WTC11 (cell line): ENCODE data around the gene TRNP1. TPM values are rescaled to one million over a fixed set of nuclear protein-coding genes. Genes with fewer than 3 reads are reported as not detected.

ENCODE experiments used
- ATAC-seq: fragments of 200-7000 bp; cut with Tn5 transposase; 2 replicates; pipeline ENCODE4 v1.10.0; 2021; ENCODE audit warnings: mild to moderate bottlenecking, moderate library complexity
- CTCF ChIA-PET: fragments of 300-600 bp; sonication (Branson Sonifier 250); formaldehyde crosslinking; loops from one replicate; lab custom pipeline; 2021; ENCODE audit warnings: antibody characterized with exemption; lab: Charles Lee
- POLR2A ChIA-PET: fragments of 350-600 bp; sonication (Branson Sonifier 250); formaldehyde crosslinking; loops from one replicate; lab custom pipeline; 2021; ENCODE audit warnings: antibody characterized with exemption; lab: Charles Lee
- DNase-seq: peaks from one replicate; pipeline ENCODE4 v3.0.0; 2021; ENCODE audit warnings: low spot score
- H3K27ac Mint-ChIP-seq: 2 replicates; pipeline ENCODE4 v1.8.0; 2021; ENCODE audit warnings: mixed read lengths
- H3K27me3 Mint-ChIP-seq: 2 replicates; pipeline ENCODE4 v1.8.0; 2021; ENCODE audit warnings: low read depth, mild to moderate bottlenecking, moderate library complexity, mixed read lengths
- H3K36me3 Mint-ChIP-seq: 2 replicates; pipeline ENCODE4 v1.8.0; 2021; ENCODE audit warnings: mixed read lengths
- H3K4me1 Mint-ChIP-seq: 2 replicates; pipeline ENCODE4 v1.8.0; 2022; ENCODE audit warnings: mixed read lengths
- H3K4me3 Mint-ChIP-seq: 2 replicates; pipeline ENCODE4 v1.8.0; 2021; ENCODE audit warnings: mild to moderate bottlenecking, moderate library complexity, mixed read lengths
- H3K9me3 Mint-ChIP-seq: 2 replicates; pipeline ENCODE4 v1.8.0; 2021; ENCODE audit warnings: mixed read lengths
- AFF4 ChIP-seq: sonication (generic); formaldehyde crosslinking; IDR thresholded peaks from 2 replicates; pipeline ENCODE4 v1.8.1; 2023; ENCODE audit warnings: mild to moderate bottlenecking, missing genetic modification reagents, borderline replicate concordance
- ATF1 ChIP-seq: sonication (generic); formaldehyde crosslinking; IDR thresholded peaks from 2 replicates; pipeline ENCODE4 v1.8.1; 2023; ENCODE audit warnings: mild to moderate bottlenecking, moderate library complexity, missing genetic modification reagents
- CTCF ChIP-seq: fragments of 200-600 bp; IDR thresholded peaks from 2 replicates; pipeline ENCODE4 v1.8.0; 2022; ENCODE audit warnings: antibody characterized with exemption
- ETV6 ChIP-seq: sonication (generic); formaldehyde crosslinking; IDR thresholded peaks from 2 replicates; pipeline ENCODE4 v1.8.1; 2022; ENCODE audit warnings: mild to moderate bottlenecking, missing genetic modification reagents
- FOXJ3 ChIP-seq: sonication (generic); formaldehyde crosslinking; IDR thresholded peaks from 2 replicates; pipeline ENCODE4 v1.9.0; 2021; ENCODE audit warnings: missing genetic modification reagents, mild to moderate bottlenecking, borderline replicate concordance
- FOXK1 ChIP-seq: sonication (generic); formaldehyde crosslinking; IDR thresholded peaks from 2 replicates; pipeline ENCODE4 v1.8.0; 2022; ENCODE audit warnings: mild to moderate bottlenecking, moderate library complexity, missing genetic modification reagents
- JAZF1 ChIP-seq: fragments of 250-450 bp; sonication (Bioruptor Pico); IDR thresholded peaks from 2 replicates; pipeline ENCODE4 v1.9.0; 2021; ENCODE audit warnings: moderate library complexity, mild to moderate bottlenecking, inconsistent platforms
- SOX15 ChIP-seq: fragments of 250-450 bp; sonication (Bioruptor Pico); IDR thresholded peaks from 2 replicates; pipeline ENCODE4 v1.9.0; 2021; ENCODE audit warnings: mild to moderate bottlenecking
- SP1 ChIP-seq: sonication (generic); formaldehyde crosslinking; conservative IDR thresholded peaks from 2 replicates; pipeline ENCODE4 v1.8.1; 2022; ENCODE audit warnings: missing genetic modification reagents
- ZBTB21 ChIP-seq: sonication (generic); formaldehyde crosslinking; IDR thresholded peaks from 2 replicates; pipeline ENCODE4 v1.8.1; 2023; ENCODE audit warnings: mild to moderate bottlenecking, missing genetic modification reagents, borderline replicate concordance
- ZNF263 ChIP-seq: sonication (generic); formaldehyde crosslinking; IDR thresholded peaks from 2 replicates; pipeline ENCODE4 v1.8.1; 2022; ENCODE audit warnings: low read depth, mild to moderate bottlenecking, moderate library complexity, missing genetic modification reagents
- ZNF317 ChIP-seq: sonication (generic); formaldehyde crosslinking; IDR thresholded peaks from 2 replicates; pipeline ENCODE4 v1.8.1; 2023; ENCODE audit warnings: low read depth, mild to moderate bottlenecking, moderate library complexity, missing genetic modification reagents, borderline replicate concordance
- ZNF416 ChIP-seq: fragments of 250-450 bp; sonication (Bioruptor Pico); IDR thresholded peaks from 2 replicates; pipeline ENCODE4 v1.9.0; 2021; ENCODE audit warnings: mild to moderate bottlenecking, inconsistent platforms
- total RNA-seq: library from RNA; stranded (reverse); gene quantifications from 3 replicates; pipeline ENCODE4 v1.2.3, GENCODE V29; 2021
- TF ChIP-seq, protein P1 (sequence below): fragments of 250-450 bp; sonication (Bioruptor Pico); IDR thresholded peaks from 2 replicates; pipeline ENCODE4 v2.1.2; 2022; ENCODE audit warnings: mild to moderate bottlenecking, moderate library complexity
- TF ChIP-seq, protein P2 (sequence below): sonication (generic); formaldehyde crosslinking; IDR thresholded peaks from 2 replicates; pipeline ENCODE4 v1.8.1; 2022; ENCODE audit warnings: mild to moderate bottlenecking, moderate library complexity, missing genetic modification reagents
- TF ChIP-seq, protein P3 (sequence below): sonication (generic); formaldehyde crosslinking; IDR thresholded peaks from 2 replicates; pipeline ENCODE4 v1.8.0; 2023; ENCODE audit warnings: missing genetic modification reagents, mild to moderate bottlenecking, borderline replicate concordance

The TRNP1 gene
- total RNA-seq, 1 experiment from 2014 or later: 37.6 TPM

DNA sequence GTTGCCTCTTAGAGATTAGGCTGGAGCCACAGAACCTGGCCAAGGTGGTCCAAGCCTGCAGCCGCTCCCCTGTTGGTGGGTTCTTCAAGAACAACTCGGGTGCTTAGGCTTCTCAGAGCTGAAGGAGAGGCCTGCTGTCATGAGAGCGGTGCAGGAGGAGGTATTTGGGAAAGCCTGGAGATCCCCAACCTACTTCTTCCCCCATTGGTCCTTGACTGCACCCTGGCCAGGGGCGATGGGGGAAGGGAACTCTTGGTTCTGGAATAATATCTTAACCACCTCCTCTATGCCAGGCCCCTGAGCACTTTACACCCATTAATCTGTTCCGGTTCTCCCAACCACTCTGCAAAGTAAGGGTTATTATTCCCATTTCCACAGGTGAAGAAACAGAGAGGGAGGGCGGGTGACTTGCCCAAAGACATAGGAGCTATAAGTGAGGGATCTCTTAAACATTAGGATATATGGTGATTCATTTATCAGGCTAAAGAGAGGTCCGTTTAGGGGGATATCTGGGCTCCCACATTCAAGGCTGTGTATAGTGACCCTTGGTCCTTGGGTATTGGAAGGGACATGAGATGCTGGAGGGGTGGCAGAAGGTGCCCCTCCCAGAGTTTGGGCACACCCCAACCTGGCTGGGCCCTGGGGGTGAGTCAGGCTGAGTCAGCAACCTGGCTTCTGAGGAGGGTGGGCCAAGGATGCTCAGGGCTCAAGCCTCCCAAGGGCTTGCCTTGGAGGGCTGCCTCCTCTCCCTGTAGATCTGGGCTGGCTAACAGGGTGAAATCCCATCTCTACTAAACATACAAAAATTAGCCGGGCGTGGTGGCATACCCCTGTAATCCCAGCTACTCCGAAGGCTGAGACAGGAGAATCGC lies 5.2 kb downstream of the TRNP1 start:
- POLR2A ChIA-PET: interaction anchor here (0.9 to 5.5 kb wide), 8 partner anchors 8 to 72 kb away, joined by 3 to 83 read pairs (median 8); partner anchors contain the start of gene TENT5B
- Mint-ChIP-seq H3K9me3 (no peaks in the 10 kb centered on the region), H3K27me3 (no peaks in the 10 kb centered on the region), H3K4me1 (peaks cover 83% of the 10 kb centered on the region), H3K27ac (peak overlapping the region; percentile 97), H3K36me3 (peaks cover 39% of the 10 kb centered on the region), H3K4me3 (peak overlapping the region; percentile 81)
- CTCF ChIA-PET: interaction anchor here (0.5 to 9.2 kb wide), 31 partner anchors 10 to 717 kb away, joined by 3 to 190 read pairs (median 4); partner anchors contain the start of genes KDF1 and TENT5B
- TF ChIP-seq ATF1 (CRISPR knock-in tag): no peak
- no peak for TF ChIP-seq ZNF416
- no peak for TF ChIP-seq CTCF
- no peak for TF ChIP-seq SOX15 (CRISPR knock-in tag)
- TF ChIP-seq, protein P1, sequence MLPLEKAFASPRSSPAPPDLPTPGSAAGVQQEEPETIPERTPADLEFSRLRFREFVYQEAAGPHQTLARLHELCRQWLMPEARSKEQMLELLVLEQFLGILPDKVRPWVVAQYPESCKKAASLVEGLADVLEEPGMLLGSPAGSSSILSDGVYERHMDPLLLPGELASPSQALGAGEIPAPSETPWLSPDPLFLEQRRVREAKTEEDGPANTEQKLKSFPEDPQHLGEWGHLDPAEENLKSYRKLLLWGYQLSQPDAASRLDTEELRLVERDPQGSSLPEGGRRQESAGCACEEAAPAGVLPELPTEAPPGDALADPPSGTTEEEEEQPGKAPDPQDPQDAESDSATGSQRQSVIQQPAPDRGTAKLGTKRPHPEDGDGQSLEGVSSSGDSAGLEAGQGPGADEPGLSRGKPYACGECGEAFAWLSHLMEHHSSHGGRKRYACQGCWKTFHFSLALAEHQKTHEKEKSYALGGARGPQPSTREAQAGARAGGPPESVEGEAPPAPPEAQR: no peak
- no peak for TF ChIP-seq ZBTB21 (CRISPR knock-in tag)
- no peak for TF ChIP-seq ETV6 (CRISPR knock-in tag)
- no peak for TF ChIP-seq FOXK1 (CRISPR knock-in tag)
- TF ChIP-seq, protein P2, sequence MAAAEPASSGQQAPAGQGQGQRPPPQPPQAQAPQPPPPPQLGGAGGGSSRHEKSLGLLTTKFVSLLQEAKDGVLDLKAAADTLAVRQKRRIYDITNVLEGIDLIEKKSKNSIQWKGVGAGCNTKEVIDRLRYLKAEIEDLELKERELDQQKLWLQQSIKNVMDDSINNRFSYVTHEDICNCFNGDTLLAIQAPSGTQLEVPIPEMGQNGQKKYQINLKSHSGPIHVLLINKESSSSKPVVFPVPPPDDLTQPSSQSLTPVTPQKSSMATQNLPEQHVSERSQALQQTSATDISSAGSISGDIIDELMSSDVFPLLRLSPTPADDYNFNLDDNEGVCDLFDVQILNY: no peak
- TF ChIP-seq JAZF1 (CRISPR knock-in tag): no peak
- no peak for TF ChIP-seq AFF4 (CRISPR knock-in tag)
- TF ChIP-seq FOXJ3 (CRISPR knock-in tag): no peak
- TF ChIP-seq ZNF263 (CRISPR knock-in tag): no peak
- TF ChIP-seq ZNF317 (CRISPR knock-in tag): no peak
- TF ChIP-seq, protein P3, sequence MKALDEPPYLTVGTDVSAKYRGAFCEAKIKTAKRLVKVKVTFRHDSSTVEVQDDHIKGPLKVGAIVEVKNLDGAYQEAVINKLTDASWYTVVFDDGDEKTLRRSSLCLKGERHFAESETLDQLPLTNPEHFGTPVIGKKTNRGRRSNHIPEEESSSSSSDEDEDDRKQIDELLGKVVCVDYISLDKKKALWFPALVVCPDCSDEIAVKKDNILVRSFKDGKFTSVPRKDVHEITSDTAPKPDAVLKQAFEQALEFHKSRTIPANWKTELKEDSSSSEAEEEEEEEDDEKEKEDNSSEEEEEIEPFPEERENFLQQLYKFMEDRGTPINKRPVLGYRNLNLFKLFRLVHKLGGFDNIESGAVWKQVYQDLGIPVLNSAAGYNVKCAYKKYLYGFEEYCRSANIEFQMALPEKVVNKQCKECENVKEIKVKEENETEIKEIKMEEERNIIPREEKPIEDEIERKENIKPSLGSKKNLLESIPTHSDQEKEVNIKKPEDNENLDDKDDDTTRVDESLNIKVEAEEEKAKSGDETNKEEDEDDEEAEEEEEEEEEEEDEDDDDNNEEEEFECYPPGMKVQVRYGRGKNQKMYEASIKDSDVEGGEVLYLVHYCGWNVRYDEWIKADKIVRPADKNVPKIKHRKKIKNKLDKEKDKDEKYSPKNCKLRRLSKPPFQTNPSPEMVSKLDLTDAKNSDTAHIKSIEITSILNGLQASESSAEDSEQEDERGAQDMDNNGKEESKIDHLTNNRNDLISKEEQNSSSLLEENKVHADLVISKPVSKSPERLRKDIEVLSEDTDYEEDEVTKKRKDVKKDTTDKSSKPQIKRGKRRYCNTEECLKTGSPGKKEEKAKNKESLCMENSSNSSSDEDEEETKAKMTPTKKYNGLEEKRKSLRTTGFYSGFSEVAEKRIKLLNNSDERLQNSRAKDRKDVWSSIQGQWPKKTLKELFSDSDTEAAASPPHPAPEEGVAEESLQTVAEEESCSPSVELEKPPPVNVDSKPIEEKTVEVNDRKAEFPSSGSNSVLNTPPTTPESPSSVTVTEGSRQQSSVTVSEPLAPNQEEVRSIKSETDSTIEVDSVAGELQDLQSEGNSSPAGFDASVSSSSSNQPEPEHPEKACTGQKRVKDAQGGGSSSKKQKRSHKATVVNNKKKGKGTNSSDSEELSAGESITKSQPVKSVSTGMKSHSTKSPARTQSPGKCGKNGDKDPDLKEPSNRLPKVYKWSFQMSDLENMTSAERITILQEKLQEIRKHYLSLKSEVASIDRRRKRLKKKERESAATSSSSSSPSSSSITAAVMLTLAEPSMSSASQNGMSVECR (CRISPR knock-in tag): no peak
- TF ChIP-seq SP1 (CRISPR knock-in tag): no peak
- ATAC-seq (no peak), DNase-seq (no peak)
